ENCODE results near the gene SLC4A7.
"Not testable (repeated sequence)": the region's sequence is repeated elsewhere in the genome, so short reads cannot be mapped to it uniquely, and the experiment has no call there.

The SLC4A7 gene

DNA sequence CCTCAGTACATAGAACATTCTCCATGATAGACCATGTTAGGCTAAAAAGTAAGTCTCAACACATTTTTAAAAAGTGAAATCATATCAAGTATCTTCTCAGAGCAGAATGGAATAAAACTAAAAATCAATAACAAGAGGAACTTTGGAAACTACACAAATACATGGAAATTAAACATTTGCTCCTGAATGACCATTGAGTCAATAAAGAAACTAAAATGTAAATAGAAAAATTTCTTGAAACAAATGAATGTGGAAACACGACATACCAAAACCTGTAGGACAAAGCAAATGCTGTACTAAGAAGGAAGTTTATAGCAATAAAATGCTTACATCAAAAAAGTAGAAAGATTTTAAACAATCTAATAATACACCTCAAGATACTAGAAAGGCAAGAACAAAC lies 148.6 kb downstream of the SLC4A7 start:
- FAIRE-seq (no peak), DNase-seq (ENCODE audit: insufficient read length, low spot score) (no peak)
- TF ChIP-seq, protein P1, sequence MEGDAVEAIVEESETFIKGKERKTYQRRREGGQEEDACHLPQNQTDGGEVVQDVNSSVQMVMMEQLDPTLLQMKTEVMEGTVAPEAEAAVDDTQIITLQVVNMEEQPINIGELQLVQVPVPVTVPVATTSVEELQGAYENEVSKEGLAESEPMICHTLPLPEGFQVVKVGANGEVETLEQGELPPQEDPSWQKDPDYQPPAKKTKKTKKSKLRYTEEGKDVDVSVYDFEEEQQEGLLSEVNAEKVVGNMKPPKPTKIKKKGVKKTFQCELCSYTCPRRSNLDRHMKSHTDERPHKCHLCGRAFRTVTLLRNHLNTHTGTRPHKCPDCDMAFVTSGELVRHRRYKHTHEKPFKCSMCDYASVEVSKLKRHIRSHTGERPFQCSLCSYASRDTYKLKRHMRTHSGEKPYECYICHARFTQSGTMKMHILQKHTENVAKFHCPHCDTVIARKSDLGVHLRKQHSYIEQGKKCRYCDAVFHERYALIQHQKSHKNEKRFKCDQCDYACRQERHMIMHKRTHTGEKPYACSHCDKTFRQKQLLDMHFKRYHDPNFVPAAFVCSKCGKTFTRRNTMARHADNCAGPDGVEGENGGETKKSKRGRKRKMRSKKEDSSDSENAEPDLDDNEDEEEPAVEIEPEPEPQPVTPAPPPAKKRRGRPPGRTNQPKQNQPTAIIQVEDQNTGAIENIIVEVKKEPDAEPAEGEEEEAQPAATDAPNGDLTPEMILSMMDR (IDR thresholded peaks at IDR 0.05; ENCODE audit: insufficient read depth, missing control alignments): no peak

DNA sequence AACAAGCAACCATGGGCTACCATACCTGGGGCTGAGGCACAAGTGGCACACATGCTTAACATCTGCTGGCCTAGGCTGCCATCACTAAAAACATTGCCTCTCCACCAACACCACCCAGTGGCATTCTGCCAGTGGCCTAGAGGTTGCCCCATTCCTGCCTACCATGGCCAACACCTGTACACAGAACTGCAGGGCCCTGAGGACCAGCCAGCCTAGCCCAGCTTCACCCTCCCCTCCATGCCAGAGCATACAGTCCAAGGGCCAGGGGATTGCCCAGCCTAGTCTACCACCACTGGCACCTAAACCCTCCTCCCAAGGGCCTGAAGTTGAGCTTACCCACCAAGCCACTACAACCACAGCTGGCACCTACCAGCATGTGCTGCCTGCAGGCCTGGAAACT lies 150.3 kb downstream of the SLC4A7 start:
- DNase-seq (ENCODE audit: insufficient read length, low spot score) (no peak), FAIRE-seq (no peak)
- TF ChIP-seq, protein P1 (IDR thresholded peaks at IDR 0.05; ENCODE audit: insufficient read depth, missing control alignments): no peak

DNA sequence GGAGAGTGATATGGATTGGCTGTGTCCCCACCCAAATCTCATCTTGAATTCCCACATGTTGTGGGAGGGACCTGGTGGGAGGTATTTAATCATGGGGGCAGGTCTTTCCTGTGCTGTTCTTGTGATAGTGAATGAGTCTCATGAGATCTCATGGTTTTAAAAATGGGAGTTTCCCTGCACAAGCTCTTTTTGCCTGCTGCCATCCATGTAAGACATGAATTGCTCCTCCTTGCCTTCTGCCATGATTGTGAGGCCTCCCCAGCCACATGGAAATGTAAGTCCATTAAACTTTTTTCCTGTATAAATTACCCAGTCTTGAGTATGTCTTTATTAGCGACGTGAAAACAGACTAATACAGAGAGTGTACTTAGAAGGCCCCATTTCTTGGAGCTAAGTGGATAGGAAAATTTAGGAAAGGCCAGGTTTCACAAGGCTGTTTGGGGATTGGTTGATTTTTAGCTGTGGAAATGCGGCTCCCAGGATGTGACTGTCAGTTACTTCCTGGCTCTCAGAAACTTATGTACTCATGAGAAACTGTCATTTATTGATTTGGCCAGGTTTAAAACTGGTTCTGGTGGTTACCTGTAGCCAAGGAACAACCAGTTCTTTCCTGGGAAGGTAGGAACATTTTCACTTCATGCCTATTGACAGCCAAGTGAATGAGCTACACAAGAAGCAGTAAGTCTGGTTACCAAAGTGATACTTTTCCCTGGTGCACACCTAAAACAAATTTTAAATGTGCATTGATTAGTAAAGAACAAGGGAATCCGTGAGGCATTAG lies 155.0 kb downstream of the SLC4A7 start:
- FAIRE-seq; DNase-seq (ENCODE audit: insufficient read length, low spot score): not testable (repeated sequence)

DNA sequence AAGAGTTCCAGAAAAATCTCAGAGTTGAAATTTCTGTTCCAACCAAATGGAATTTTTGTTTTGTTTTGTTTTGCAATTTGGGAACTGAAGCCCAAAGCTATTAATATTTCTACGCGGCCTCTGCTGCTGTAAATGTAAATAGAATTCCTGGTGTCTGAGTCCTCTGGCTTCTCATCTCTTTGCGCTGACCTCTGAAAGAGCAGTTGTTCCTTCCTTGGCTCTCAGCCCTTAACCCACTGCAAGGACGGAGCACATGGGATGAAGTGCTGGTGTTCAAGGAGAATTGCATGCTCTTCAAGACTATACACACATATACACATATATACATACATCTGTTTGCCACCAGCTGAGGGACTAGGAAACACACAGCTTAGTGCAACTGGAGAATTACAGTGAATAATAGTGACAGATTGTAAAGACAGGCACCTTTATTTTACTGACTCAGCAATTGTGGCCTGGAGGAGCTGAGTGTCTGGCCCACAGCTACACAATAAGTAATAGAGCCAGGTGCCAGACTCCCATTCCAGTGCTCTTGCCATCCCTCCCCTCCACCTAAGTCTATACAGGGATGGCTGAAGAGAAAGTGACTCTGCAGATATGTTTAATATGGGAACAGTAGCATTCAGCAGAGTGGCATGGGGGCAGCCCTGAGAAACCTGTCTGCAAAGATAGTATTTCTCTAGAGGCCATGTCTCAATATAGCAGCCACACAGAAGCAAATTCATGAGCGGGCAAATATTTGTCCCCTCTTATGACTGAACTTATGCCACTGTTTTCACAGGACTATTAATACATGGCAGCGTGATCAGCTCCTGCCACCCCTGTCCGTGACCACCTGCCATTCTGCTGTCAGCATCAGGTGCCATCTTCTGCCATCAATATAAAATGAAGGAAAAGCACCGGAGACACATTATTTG lies 157.3 kb downstream of the SLC4A7 start:
- DNase-seq (ENCODE audit: insufficient read length, low spot score): no peak
- no peak for FAIRE-seq
- TF ChIP-seq, protein P1 (IDR thresholded peaks at IDR 0.05; ENCODE audit: insufficient read depth, missing control alignments): no peak

DNA sequence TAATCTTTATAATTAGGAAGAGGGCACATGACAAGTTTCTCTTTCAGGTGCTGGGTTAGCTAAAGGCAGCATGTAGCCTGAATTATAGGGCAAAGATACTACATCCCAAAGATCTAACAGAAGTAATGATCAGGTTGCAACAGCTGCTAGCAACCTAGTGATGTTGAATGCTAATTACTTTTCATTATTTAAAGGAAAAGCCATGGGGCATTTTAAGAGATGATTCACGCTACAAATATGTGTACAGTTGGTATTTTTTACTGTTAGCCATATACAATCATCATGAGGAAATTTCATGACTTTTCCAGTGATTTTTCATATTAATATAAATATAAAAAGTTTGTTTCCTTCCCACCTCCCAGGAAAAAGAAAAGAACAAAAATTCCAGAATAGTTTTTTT lies 158.0 kb downstream of the SLC4A7 start:
- FAIRE-seq (no peak), DNase-seq (ENCODE audit: insufficient read length, low spot score) (no peak)
- TF ChIP-seq, protein P1 (IDR thresholded peaks at IDR 0.05; ENCODE audit: insufficient read depth, missing control alignments): no peak

DNA sequence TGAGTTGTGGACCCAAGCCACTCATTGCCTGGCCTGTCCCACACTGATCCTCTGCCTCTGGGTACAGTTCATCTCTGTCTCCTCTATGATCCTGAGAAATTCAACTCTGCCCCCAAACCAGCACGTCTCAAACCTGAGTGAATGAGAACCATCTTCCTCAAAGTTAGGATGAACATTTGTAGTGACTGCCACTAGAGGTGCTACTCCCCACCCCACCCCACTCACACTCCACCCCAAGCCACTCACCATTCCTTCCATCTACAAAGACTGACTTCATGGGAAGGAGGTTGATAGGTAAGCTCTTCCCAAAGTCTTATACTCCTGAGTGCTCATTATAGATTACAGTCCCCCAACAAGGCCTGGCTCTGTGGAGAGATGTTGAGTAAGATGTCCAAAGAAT lies 158.8 kb downstream of the SLC4A7 start:
- TF ChIP-seq, protein P1 (IDR thresholded peaks at IDR 0.05; ENCODE audit: insufficient read depth, missing control alignments): no peak
- DNase-seq (ENCODE audit: insufficient read length, low spot score) (no peak), FAIRE-seq (no peak)

DNA sequence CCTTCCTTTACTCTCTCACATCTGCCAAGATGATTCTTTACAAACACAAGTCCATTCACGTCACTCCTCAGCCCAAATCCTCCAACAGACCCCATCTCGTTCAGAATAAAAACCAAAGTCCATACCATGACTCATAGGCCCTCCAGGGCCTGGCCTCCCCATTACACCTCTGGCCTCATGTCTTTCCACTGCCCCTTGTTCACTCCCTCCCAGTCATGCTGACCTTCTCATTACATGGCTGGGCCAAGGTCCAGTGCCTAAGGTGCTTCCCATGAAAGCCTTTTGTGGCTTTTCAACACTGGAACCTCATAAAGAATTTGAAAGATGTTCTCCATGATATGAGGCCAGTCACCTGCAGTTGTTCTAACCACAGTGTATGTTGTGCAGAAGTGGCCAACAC lies 159.5 kb downstream of the SLC4A7 start:
- no peak for DNase-seq (ENCODE audit: insufficient read length, low spot score)

More for the DNA sequence above, 159.5 kb downstream of the SLC4A7 start:
- no peak for FAIRE-seq
- TF ChIP-seq, protein P1 (IDR thresholded peaks at IDR 0.05; ENCODE audit: insufficient read depth, missing control alignments): no peak

All from D721Med (cell line).